ENCODE data around the gene CYP26A1.

Gene CYP26A1

GRCh38 chr10:93073539-93074146, at the start of gene CYP26A1:
Gene CYP26A1, plus strand, starts transcription at chr10:93073893. Its CDS starts 42 bp downstream, at chr10:93073935.
- no peak for DNase-seq

DNA sequence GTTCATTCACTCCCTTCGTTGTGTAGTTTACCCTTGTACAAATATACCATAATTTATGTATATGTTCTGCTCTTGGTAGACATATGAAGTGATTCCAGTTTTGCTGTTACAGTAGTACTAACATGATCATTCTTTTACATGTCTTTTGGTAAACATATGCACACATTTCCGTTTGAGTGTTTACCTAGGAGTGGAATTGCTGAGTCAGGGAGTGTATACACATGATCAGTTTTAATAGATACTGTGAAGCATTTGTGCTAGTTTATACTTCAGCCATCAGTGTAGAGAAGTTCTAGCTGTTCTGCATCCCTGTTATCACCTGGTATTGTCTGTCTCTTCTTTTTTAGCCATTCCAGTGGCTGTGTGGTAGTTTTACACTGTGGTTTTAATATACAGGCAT, 47.6 kb upstream of the CYP26A1 start:
- no peak for DNase-seq

DNA sequence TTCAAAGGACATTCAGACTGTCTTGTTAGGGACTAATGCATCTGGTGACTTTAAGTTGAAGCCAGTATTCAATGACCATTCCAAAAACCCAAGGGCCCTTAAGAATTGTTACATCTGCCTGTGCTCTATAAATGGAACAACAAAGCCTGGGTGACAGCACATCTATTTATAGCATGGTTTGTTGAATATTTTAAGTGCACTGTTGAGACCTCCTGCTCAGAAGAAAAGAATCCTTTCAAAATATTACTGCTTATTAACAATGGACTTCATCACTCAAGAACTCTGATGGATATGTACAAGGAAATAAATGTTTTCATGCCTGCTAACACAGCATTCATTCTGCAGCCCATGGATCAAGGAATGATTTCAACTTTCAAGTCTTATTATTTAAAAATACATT, 46.2 kb upstream of the CYP26A1 start:
- DNase-seq = no peak

- DNase-seq = no peak
These were observed 44.8 kb upstream of the CYP26A1 start for GRCh38 chr10:93028883-93029282.

GRCh38 chr10:93030409-93030808, 43.3 kb upstream of the CYP26A1 start:
- no peak for DNase-seq

GRCh38 chr10:93032105-93032808, 41.4 kb upstream of the CYP26A1 start:
- no peak for DNase-seq

- no peak for DNase-seq
These were observed 40.9 kb upstream of the CYP26A1 start for GRCh38 chr10:93032809-93033137.

GRCh38 chr10:93034426-93034825, 39.3 kb upstream of the CYP26A1 start:
- DNase-seq = no peak

DNA sequence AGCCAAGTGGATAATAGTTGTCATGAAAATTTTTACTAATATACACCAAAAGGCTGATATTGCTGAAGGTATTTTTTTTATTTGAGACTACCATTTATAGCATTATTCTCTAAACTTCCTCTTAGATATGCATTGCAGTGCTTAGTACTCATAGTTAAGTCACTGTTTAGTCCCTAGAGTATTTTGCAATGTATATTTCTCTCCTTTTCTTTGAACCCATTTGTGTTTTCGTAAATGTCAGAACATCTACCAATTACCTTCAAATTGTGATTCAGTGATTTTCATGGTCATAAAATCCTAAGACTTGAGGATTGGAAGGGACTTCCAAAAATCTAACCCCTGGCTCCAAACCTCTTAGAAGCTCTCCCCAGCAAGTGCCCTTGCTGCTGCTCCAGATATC, 34.6 kb upstream of the CYP26A1 start:
- no peak for DNase-seq

- no peak for DNase-seq
These were observed 34.0 kb upstream of the CYP26A1 start for GRCh38 chr10:93039721-93040120.

DNA sequence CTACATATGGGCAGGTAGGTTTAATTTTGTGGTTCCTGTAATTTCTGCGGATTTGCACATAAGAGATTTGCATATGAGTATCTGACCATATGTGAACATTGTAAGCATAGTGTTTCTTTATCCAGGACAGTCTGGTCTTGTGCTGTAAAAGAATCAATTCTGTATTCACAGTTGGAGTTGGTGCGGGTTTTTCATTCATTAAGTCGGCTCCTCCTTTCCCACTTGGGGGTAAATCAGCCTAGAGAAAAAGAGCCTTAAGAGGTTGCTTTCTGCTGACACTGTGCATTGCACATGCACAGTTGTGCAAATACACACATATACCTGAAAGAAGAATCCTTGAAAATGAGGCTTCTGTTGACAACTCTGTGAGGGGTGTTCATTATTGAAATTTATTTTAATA, 19.2 kb upstream of the CYP26A1 start:
- no peak for DNase-seq

DNA sequence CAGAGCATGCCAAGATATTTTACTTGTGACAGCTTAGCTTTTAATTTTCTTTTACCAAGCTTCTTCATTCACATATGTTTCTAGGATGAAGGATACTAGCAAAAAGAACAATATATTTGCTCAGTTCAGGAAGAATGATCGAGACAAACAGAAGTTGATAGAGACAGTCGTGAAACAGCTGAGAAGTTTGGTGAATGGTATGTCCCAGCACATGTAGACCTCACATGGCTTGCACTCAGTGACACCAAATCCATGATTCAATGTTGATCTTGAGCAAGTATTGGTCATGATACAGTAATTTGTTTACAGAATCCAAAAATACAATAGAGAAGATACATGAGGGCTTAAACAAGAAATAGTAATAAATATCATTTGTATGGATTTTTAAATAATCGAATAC, 15.6 kb upstream of the CYP26A1 start:
- DNase-seq = no peak

DNA sequence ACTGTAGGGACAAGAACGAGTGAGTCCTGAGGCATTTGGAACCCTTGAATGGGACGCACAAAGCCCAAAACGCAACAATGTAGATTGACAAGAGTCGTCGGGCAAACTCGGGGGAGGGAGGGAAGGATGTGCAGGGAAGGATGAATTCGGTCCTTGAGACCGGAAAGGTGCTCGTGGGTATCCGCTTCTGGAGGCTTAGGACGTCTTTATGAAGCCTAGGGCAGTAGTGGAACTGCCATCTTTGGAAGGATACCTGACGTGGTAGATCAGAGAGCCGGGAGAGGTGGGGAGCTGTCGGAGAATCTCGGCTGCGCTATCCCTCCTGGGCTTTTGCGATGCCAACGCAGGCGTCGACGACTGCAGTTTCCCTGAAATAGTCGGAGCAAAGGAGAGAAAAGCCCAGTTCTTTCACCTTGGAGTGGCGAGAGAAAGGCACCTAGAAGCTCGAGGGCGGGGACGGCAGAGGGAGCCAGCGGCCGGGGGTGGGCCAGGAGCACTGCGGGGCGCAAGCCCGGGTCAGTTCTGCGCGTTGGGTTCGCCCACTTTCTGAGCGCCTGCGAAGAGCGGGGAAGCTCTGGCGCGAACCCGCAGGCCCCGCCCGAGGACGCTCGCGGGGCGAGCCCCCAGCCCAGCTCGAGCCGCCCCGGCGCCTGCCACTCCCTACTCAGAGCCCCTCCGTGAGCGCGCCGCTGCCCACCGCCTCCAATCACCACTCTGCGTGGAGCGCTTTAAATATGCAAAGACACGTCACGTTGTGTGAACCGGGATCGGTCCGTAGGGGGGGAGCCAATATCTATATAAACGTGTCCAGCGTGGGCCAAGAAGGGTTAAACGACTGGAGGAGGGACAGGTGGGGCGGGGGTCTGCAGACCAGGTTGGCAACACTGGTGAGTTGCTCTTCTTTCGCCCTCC, 13.5 kb upstream of the CYP26A1 start, which contains the start of gene CYP26C1:
CYP26C1 (plus strand) TSS at position 824 of the 912 bp plus-strand sequence. CDS start 466 bp downstream, outside the sequence.
- no peak for DNase-seq

DNA sequence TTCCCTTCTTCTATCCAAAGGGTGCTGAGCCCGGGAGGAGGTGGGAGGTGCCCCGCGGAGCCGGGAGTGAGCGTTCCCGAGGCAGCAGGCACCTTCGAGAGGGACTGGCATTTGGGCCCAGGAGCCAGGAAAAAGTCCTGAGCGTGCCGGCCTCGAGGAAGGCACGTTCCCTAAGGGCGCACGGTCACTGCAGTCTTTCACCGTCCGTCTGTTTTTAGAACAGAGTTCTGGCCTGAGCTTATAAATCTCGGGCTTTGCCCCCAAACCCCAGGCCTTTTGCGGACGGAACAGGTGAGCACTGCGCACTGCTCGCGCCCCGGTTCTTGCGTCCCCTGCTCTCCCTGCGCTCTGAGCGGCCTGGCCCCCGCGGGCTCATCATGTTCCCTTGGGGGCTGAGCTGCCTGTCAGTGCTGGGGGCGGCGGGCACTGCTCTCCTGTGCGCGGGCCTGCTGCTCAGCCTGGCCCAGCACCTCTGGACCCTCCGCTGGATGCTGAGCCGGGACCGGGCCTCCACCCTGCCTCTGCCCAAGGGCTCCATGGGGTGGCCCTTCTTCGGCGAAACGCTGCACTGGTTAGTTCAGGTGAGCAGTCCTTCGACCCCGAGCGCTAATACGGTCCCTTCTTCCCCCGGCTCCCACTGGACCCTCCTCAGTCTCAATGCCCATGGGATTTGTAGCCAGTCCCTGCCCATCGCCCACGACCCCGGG, 12.7 kb upstream of the CYP26A1 start:
- DNase-seq = no peak

- DNase-seq = no peak
These were observed 11.8 kb upstream of the CYP26A1 start for GRCh38 chr10:93061594-93062513.

- peak; percentile 55 for DNase-seq
These were observed 11.1 kb upstream of the CYP26A1 start for GRCh38 chr10:93062514-93063143.

DNA sequence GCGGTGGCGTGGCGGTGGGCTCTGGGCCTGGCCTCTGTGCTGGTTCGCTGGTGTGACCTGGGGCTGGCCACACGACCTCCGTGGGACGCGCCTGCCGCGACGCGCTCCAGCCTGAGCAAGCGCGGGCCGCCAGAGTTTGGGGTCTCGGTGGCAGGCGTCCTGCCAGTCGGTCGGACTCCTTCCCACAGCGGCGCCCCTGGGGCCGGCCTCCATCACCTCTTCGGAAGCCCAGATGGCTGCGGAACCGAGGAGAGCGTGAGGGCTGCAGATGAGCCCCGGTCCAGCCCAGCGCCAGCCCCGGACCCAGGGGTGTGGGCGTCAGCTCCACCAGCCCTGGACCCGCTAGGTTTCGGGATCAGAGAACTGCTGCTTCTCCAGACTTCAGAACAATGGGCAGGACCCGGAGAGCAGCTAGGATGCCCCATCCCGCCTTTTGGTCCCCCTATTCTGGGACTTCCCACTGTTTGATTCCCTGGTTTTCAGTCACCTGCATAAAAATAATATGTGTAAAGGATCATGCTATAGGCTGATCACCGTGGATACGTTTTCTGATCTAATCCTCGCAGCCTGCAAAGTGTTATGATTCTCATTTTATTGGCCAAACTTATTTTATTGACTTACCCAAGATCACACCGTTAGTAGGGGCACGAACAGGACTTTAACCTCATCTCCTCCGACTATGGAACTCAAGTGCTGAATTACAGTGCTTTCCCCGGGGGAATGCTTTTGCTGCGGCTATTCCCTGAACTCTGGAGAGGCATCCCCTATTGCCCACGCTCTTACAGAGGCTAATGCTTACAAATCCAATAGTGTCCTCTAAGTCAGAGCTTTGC, 10.3 kb upstream of the CYP26A1 start:
- no peak for DNase-seq

DNA sequence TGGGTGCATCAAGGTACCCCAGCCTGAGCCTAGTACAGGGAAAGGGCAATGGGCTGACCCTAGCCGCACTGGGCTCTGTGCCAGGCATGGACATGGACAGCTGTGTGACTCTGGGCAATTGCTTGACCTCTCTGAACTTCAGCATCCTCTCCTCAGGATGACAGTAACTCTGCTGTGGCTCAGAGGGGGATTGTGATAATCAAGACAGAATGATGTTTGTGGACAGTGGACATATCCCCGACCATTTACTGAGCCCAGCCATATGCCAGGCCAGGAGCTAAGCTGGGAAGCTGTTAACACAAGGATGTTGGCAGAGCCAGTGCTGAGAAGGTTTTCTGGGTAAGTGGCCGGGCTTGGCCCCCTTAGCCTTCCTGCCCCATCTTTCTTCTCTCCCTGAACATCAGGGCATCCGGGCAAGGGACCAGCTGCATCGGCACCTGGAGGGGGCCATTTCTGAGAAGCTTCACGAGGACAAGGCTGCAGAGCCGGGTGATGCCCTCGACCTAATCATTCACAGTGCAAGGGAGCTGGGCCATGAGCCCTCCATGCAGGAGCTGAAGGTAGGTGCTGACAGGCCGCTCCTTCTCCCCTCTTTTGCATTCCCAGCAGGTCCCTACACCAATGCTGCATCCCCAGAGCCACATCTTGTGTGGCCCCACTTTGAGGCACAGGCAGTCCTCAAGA, 9.6 kb upstream of the CYP26A1 start:
- no peak for DNase-seq

GRCh38 chr10:93064874-93065660, 8.6 kb upstream of the CYP26A1 start:
- no peak for DNase-seq
